Stromal cell of bone marrow (primary cell): ENCODE measurements around the gene EIF3C.
"Not testable (repeated sequence)": the region's sequence is repeated elsewhere in the genome, so short reads cannot be mapped to it uniquely, and the experiment has no call there.

ENCODE experiments used
- DNase-seq: peaks from one replicate; pipeline ENCODE4 v3.0.0-alpha.2; 2012; ENCODE audit warnings: low read depth

The EIF3C gene, protein sequence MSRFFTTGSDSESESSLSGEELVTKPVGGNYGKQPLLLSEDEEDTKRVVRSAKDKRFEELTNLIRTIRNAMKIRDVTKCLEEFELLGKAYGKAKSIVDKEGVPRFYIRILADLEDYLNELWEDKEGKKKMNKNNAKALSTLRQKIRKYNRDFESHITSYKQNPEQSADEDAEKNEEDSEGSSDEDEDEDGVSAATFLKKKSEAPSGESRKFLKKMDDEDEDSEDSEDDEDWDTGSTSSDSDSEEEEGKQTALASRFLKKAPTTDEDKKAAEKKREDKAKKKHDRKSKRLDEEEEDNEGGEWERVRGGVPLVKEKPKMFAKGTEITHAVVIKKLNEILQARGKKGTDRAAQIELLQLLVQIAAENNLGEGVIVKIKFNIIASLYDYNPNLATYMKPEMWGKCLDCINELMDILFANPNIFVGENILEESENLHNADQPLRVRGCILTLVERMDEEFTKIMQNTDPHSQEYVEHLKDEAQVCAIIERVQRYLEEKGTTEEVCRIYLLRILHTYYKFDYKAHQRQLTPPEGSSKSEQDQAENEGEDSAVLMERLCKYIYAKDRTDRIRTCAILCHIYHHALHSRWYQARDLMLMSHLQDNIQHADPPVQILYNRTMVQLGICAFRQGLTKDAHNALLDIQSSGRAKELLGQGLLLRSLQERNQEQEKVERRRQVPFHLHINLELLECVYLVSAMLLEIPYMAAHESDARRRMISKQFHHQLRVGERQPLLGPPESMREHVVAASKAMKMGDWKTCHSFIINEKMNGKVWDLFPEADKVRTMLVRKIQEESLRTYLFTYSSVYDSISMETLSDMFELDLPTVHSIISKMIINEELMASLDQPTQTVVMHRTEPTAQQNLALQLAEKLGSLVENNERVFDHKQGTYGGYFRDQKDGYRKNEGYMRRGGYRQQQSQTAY

DNA sequence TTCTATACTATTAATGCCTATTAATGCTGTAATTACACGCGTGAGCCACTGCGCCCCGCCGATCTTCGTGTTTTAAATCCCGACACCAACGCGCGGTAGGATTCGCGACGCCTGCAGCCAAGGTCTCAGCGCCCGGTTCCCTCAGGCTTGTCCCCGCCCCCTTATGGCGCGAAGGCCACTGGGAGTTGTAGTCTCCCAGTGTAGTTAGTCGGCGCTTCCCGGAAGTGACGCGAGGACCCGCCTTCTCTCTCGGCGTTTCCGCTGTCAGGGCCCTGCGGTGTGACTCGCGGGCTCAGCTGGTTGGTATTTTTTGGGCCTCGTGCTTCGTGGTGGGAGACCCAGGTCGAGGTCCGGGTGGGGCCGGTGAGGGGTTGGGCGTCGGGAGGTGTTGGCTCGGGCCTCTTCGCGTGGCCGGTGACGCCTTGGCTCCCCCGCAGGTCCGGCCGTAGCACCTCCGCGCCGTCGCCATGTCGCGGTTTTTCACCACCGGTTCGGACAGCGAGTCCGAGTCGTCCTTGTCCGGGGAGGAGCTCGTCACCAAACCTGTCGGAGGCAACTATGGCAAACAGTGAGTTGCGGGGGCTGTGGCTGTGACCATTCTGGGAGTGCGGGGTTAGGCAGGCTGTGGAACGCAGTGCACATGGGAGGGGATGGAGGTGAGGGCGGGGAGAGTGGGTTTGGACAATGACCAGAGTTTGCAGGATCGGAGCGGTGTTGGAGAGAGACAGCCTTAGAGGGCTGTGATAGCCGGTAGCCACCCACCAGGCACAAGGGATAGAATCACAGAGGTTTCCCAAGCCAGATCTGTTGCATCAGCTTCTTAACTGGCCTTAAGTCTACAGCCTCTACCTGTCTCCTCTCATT is at the start of gene EIF3C:
TSS of gene EIF3C (plus strand) at position 245 of the 864 bp plus-strand sequence. CDS start at position 468, 223 bp downstream.
- not testable (repeated sequence) for DNase-seq

DNA sequence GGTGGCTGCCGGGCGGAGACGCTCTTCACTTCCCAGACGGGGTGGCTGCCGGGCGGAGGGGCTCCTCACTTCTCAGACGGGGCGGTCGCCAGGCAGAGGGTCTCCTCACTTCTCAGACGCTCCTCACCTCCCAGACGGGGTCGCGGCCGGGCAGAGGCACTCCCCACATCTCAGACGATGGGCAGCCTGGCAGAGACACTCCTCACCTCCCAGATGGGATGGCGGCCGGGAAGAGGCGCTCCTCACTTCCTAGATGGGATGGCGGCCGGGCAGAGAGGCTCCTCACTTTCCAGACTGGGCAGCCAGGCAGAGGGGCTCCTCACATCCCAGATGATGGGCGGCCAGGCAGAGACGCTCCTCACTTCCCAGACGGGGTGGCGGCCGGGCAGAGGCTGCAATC is 45.0 kb upstream of the EIF3C start:
- DNase-seq = not testable (repeated sequence)

DNA sequence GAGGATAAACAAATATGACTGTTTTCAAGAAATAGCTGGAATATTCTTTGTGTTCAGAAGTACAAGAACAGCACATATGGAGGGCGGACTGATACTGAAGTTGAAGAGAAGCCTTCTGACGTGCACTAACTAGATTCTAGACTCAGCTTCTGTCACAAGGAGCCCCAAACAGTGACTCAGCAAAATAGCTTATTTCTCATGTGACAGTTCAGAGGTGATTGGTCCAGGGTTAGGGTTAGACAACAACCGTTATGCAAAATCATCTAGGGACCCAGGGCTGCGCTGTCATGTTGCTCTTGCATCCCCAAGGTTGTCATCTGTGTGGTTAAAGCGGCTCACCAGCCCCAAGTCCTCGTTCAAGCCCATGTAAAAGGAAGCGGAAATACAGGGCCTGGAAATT is 43.8 kb upstream of the EIF3C start:
- DNase-seq = not testable (repeated sequence)

DNA sequence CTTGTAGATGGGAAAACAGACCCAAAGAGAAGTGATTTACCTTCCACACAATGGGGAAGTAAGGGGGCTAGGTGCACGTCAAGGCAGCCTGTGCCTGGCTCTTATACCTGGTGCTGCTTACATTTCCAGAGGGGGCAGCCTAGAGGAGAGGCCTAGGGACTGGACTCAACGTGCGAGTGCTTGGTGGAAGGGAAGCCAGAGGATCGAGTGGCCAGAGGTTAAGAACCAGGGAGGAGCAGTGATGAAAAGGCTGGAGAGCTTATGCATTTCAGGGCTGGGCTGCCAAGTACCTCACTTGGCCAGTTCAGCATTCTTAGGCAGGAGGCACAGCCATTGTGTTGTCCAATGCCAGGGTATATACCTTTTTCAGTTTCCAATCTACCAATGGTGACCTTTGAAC is 43.1 kb upstream of the EIF3C start:
- not testable (repeated sequence) for DNase-seq

DNA sequence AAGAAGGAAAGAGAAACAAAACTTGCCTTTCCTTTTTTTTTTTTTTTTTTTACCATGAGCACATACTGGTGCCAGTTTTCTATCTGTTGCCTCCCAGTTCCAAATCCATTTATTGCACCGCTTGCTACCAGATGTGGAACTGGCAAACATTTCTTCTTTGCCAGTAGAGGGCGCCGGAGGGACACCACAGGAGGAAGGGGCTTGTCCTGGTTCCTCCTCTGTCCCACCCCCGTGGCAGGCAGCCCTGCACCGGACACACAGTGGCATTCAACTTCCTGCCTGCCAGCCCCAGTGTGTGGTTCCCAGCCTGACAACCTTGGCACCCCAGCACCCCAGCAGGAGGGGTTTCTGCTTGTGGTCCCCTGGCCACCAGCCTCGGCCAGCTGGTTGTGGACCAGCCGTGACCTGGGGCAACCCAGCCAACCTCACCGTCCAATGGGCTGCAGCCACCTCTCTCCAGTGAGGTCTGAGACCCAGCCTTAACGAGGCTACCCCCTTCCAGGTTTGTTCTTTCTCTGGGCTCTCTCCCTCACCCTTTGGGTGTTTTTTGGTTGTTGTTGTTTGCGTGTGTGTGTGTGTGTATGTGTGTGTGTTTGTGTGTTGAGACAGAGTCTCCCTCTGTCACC is 22.8 kb upstream of the EIF3C start:
- DNase-seq = not testable (repeated sequence)

DNA sequence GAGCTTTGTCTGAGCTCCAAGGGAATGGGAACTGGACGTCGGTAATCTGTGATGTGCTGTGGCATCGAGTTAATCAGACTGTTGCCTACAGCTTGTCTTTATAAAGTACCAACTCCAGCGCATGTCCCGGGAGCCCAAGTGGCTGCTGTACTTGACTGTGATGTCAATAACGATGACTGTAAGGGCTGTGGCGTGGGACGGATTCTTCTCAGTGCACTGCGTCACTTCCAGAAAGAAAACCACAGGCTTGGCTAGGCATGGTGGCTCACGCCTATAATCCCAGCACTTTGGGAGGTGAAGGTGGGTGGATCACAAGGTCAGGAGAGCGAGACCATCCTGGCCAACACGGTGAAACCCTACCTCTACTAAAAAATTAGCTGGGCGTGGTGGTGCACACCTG is 21.8 kb upstream of the EIF3C start:
- not testable (repeated sequence) for DNase-seq

DNA sequence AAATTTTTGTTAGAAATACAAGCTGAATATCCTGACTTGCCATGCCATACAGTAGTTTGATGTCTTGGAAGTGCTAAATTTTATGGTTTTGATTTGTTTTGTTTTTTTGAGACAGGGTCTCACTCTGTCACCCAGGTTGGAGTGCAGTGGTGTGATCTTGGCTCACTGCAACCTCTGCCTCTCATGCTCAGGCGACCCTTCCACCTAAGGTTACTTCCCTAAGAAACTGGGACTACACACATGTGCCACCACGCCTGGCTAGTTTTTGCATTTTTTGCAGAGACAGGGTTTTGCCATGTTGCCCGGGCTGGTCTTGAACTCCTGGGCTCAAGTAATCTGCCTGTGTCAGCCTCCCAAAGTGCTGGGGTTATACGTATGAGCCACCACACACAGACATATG is 19.5 kb upstream of the EIF3C start:
- not testable (repeated sequence) for DNase-seq

DNA sequence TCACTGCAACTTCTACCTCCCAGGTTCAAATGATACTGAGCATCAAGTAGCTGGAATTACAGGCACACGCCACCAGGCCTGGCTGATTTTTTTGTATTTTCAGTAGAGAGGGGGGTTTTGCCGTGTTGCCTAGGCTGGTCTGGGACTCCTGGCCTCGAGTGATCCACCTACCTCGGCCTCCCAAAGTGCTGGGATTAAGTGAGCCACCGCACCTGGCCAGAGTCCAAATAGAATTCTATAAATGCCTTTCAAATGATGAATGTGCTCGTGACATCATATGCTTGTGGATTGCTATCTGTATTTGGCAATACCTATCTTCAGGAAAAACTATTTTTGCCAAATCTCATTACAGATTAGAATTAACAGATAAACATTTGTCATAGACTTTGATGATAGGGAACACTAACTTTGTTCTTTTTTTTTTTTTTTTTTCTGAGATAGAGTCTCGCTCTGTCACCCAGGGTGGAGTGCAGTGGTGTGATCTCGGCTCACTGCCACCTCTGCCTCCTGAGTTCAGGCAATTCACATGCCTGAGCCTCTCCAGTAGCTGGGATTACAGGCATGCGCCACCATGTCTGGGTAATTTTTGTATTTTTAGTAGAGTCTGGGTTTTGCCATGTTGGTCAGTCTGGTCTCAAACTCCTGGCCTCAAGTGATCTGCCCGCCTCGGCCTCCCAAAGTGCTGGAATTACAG is 17.9 kb upstream of the EIF3C start:
- DNase-seq = not testable (repeated sequence)

DNA sequence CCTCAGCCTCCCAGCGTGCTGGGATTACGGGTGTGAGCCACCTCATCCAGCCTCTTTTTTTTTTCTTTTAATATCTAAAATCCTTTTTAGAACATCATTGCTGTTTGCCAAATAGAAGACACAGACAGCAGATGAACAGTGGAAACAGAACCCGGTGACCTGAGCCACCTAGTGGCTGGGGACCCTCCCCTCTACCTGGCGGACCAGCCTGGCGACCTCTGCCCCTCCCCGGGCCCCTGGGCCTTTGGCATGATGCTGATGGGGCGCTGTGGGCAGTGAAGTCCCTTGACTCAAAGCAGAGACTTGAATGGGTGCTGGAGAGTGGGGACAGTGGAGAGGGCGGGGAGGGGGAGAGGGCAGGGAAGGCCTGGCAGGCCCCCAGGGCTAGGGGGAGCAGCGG is 11.5 kb upstream of the EIF3C start:
- not testable (repeated sequence) for DNase-seq

DNA sequence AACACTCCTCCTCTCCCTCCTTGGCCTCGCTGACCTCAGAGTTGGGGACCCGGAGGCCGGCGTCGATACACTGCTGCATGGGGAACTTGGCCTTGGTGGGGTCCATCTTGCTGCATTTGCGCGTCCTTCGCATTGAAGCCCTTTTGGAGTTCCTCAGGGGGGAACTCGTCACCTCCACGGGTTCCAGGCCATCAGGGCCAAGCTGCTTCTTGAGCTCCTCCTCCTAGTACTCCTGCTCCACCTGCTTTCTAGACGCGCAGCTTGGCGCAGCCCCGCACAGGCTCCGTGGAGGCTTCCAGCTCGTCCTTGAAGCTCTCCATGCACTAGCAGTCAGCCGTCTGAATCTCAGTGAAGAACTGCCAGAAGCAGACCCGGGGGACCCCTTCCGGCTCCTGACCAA is 10.9 kb upstream of the EIF3C start:
- not testable (repeated sequence) for DNase-seq

DNA sequence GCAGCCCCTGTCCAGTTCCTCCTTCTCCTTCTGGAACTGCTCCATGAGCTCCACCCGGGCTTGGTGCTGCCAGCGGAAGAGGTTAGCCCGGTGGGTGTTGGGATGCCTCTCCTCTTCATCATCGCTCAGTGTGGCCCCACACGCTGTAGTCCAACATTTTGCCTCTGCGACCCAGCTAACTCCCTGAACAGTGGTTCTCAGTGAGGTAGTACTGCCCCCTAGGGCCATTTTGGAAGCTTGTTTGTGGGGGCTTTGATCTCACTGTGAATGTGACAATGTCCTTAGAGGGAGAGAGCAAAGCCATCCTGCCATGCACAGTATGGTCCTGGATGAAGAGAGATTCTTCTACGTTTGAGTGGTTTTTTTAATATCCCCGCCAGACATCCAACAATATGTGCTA is 9.9 kb upstream of the EIF3C start:
- not testable (repeated sequence) for DNase-seq

DNA sequence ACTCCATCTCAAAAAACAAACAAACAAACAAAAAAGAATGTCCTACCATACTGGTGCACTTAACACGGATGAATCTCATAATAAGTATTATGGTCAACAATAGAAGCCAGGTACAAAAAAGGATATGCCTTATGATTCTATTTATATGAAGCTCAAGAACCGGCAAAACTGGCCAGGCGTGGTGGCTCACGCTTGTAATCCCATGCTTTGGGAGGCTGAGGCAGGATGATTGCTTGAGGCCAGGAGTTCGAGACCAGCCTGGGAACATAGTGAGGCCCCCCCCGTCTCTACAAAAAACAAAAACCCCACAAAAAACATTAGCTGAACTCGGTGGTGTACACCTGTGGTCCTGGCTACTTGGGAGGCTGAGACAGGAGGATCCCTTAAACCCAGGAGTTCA is 7.0 kb upstream of the EIF3C start:
- not testable (repeated sequence) for DNase-seq

DNA sequence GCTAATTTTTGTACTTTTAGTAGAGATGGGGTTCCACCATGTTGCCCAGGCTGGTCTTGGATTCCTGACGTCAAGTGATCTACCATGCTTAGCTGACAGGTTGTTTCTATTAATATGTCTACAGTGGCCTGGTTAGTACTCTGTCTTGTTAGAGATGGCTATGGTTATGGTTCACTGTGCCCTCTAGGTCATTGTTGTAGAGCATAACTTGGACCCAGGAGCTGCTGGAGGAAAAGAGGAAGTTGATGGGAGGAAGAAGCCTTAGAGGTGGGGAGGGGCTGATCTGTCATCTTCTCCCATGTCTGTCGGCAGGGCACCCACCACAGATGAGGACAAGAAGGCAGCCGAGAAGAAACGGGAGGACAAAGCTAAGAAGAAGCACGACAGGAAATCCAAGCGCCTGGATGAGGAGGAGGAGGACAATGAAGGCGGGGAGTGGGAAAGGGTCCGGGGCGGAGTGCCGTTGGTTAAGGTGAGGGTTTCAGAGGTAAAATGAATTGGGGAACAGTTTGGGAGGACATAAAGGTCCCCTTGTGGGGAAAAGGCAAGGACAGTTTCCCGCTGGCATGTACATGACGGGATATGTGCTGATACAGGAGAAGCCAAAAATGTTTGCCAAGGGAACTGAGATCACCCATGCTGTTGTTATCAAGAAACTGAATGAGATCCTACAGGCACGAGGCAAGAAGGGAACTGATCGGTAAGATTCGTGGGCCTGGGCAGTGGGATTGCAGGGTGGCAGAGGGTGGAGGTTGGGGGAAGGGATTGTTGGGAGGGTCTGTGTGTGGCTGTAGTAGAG is 11.8 kb downstream of the EIF3C start:
- not testable (repeated sequence) for DNase-seq

DNA sequence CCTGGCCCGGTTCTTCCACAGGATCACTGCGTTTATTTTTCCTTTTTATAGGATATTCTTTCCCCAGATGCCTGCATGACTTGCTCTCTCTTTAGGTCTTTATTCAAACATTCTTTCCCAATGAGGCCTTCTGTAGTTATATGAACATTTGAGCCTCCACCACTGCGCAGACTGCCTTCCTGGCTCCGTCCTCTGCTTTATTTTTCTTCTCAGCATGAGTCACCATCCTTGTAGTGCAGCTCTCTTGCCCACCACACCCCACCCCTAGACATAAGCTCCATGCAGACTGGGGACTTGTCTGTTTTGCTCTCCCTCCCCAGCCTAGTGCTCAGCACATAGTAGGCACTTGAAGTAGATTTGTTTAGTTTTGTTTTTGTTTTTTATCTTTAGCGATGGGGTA is 20.0 kb downstream of the EIF3C start:
- not testable (repeated sequence) for DNase-seq

DNA sequence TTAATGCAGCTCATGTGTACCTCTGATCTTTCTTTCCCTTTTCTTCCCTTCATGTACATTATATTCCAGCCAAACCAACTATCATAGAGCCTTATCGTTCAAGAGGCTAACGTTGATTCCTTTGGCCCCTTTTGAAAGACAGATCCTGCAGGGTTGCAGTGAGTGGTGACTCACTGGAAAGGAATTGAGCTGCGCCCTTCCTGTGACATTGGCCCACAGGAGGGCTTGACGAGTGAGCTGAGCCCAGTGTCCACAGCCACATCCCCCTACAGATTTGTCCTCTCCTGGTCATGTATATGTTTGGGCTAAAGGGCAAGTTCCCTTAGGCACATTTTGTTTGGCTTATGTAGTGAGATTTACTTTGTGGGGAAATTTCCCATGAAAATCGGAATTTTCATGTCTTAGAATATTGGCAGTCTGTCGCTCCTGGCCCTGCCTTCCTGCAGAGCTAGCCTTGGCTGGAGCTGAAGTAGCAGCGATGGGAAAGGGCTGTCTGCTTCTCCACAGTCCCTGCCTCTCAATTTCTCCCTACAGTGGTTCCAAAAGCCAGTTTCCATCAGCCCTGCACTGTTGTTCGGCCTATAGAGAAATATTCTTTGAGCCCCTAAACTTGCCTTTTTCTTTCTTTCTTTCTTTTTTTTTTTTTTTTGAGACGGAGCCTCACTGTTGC is 21.3 kb downstream of the EIF3C start:
- not testable (repeated sequence) for DNase-seq

DNA sequence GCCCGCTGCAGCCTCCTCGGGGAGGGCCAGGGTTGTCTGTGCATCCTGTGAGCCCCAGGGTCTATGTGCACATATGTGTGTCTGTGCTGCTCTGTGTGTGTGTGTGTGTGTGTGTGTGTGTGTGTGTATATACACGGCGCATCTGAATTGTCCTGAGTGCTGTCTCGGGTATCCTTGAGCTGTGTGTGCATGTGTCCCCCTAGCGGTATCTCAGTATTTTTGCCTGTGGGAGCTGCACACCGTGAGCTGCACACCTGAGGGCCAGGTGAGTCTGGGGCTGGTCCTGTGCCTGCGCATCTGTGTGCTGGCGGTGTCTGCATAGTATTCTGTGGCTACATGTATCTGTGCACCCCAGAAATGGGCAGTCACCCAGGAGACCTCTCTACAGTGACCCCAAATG is 28.5 kb downstream of the EIF3C start:
- DNase-seq = not testable (repeated sequence)

DNA sequence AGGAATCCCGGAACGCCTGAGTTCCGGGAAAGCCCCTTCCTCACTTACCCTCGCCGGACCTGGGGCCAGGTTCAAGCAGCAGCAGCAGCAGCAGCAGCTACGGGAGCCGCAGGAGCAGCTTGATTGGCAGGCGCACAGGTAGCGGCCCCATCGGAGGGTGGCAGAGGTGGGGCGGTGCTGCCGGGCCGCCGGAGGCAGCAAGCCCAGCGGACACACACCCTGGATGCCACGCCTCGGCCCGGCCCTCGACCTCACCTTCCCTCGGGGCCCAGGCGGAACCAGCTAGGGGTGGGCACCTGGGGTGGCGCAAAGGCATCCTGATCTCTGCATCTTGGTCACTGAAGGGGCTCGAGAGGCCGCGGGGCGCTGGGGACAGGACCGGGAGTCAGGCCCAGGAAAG is 29.4 kb downstream of the EIF3C start:
- not testable (repeated sequence) for DNase-seq

DNA sequence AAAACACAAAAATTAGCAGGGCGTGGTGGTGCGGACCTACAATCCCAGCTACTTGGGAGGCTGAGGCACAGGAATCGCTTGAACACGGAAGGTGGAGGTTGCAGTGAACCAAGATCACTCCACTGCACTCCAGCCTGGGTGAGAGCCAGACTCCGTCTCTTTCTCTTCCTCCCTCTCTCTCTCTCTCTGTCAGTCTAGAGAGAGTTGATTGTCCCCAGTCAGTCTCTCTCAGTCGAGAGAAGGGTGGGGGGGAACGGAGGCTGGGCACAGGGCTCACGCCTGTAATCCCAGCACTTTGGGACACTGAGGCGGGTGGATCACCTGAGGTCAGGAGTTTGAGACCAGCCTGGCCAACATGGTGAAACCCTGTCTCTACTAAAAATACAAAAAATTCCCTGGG is 30.0 kb downstream of the EIF3C start:
- not testable (repeated sequence) for DNase-seq

DNA sequence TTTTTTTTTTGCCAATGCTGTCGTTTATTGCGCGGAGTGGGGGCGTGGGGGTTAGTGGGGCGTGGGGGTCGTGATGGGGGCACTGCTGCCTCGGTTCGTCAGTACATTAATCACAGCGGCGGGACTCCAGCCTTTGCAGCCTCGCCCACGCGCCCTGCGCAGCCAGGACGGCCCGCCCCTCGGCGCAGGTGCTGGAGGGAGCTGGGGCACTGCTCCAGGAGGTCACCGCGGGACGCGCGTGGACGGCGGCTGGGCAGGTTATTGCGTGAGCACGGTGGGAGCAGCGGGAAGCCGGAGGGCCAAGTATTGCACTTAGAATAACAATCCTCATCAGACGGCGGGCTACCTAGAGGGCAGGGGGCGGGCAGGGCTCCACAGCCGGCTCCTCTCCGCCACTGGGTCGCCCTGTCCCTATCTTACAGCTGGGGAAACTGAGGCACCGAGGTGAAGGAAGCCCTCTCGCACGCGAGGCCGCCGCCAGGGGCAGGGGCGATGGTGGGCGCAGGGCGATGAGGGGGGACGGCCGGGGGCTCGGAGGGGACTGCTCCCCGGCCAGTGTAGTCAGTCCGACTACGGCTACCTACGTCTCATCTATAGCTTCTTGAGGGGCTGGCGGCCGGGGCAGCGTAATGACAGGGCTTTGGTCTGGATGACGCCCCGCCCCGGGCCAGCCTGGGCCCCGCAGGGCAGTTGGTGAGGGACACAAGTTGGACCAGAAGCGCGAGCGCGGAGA is 35.5 kb downstream of the EIF3C start:
- not testable (repeated sequence) for DNase-seq
